ENCODE results near the gene UNG. TPM values are rescaled to one million over a fixed set of nuclear protein-coding genes. Genes with fewer than 3 reads are reported as not detected.

Gene UNG
- total and polyA plus RNA-seq, 9 donors: 20.1 to 27.7 (median 26.0) TPM

- H3K27ac ChIP-seq (ENCODE audit: low read length): no peak overlapping the region
- DNase-seq: no peak
- H3K4me3 ChIP-seq (ENCODE audit: low read length): no peak overlapping the region
- no peaks in the 10 kb centered on the region for H3K9me3 ChIP-seq (replicated peaks; ENCODE audit: control insufficient read depth, low read depth, low read length)
- H3K36me3 ChIP-seq (ENCODE audit: control insufficient read depth, insufficient read depth, low read length): peaks cover 68% of the 10 kb centered on the region
- 91% methylated on average over 11 of the region's 11 CpGs for WGBS (ENCODE audit: insufficient coverage)
- H3K27me3 ChIP-seq (ENCODE audit: control insufficient read depth, insufficient read depth, low read length): no peaks in the 10 kb centered on the region
- H3K4me1 ChIP-seq (ENCODE audit: control insufficient read depth, insufficient read depth, low read length): no peaks in the 10 kb centered on the region
Measured at GRCh38 chr12:109085590-109085989, 11.8 kb upstream of the UNG start.

GRCh38 chr12:109087250-109087649 is 10.1 kb upstream of the UNG start:
- DNase-seq: no peak
- peaks cover 6% of the 10 kb centered on the region for H3K4me1 ChIP-seq (ENCODE audit: control insufficient read depth, insufficient read depth, low read length)
- H3K27ac ChIP-seq (ENCODE audit: low read length): no peak overlapping the region
- 73% methylated on average over 5 of the region's 5 CpGs for WGBS (ENCODE audit: insufficient coverage)
- H3K9me3 ChIP-seq (replicated peaks; ENCODE audit: control insufficient read depth, low read depth, low read length): no peaks in the 10 kb centered on the region
- peaks cover 73% of the 10 kb centered on the region for H3K36me3 ChIP-seq (ENCODE audit: control insufficient read depth, insufficient read depth, low read length)
- no peak overlapping the region for H3K4me3 ChIP-seq (ENCODE audit: low read length)
- H3K27me3 ChIP-seq (ENCODE audit: control insufficient read depth, insufficient read depth, low read length): no peaks in the 10 kb centered on the region

GRCh38 chr12:109088818-109089217 is 8.6 kb upstream of the UNG start:
- Histone ChIP-seq H3K27ac (ENCODE audit: low read length) (no peak overlapping the region), H3K36me3 (ENCODE audit: control insufficient read depth, insufficient read depth, low read length) (peaks cover 59% of the 10 kb centered on the region), H3K4me3 (ENCODE audit: low read length) (no peak overlapping the region), H3K9me3 (replicated peaks; ENCODE audit: control insufficient read depth, low read depth, low read length) (no peaks in the 10 kb centered on the region), H3K27me3 (ENCODE audit: control insufficient read depth, insufficient read depth, low read length) (no peaks in the 10 kb centered on the region), H3K4me1 (ENCODE audit: control insufficient read depth, insufficient read depth, low read length) (peaks cover 18% of the 10 kb centered on the region)
- no peak for DNase-seq
- WGBS (ENCODE audit: insufficient coverage): 77% methylated on average over 6 of the region's 6 CpGs

DNA sequence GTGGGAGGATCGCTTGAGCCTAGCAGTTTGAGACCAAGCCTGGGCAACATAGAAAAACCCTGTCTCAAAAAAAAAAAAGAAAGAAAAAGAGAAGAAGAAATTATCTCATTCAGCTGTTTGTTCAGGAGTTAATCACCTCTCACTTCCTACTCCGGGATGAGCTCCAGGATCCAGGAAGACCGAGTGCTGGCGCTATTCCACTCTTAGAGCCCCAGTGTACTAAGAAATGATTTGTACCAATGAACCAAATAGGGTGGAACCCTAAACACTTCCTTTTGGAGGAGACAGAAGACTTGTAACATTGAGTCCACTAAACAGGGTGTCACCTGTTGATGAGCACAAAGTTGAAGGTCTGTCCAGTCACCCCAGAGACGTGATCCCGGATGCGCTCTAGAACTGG is 7.7 kb upstream of the UNG start:
- no peaks in the 10 kb centered on the region for H3K9me3 ChIP-seq (replicated peaks; ENCODE audit: control insufficient read depth, low read depth, low read length)
- H3K27ac ChIP-seq (ENCODE audit: low read length): no peak overlapping the region
- peaks cover 51% of the 10 kb centered on the region for H3K36me3 ChIP-seq (ENCODE audit: control insufficient read depth, insufficient read depth, low read length)
- peaks cover 18% of the 10 kb centered on the region for H3K4me1 ChIP-seq (ENCODE audit: control insufficient read depth, insufficient read depth, low read length)
- no peak overlapping the region for H3K4me3 ChIP-seq (ENCODE audit: low read length)
- 99% methylated on average over 4 of the region's 7 CpGs for WGBS (ENCODE audit: insufficient coverage)
- no peak for DNase-seq
- no peaks in the 10 kb centered on the region for H3K27me3 ChIP-seq (ENCODE audit: control insufficient read depth, insufficient read depth, low read length)

DNA sequence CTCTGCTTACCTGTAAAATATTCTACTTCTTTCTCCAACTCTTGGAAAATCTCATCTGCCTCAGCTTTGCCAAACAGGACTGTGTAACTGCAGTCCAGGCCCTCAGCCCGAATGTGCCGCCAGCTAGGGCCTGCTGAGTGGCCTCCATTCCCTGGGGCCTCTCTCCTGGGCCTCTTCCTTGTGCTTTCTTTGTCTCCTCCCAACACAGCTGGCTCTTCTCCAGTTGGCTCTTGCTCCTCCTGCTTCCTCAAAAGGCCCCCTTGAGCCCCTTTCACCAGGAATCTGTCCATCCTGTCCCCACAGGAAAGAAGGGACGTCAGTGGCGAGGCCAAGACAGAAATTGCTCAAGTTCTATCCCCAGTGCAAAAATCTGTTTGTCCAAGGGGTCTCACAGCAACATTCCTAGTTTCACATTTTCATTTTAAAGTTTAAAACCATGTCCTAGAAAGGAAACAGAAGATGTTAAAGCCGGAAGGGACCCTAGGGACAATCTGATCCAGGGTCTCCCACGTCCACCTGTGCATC is 4.8 kb upstream of the UNG start:
- peaks cover 23% of the 10 kb centered on the region for H3K4me1 ChIP-seq (ENCODE audit: control insufficient read depth, insufficient read depth, low read length)
- H3K4me3 ChIP-seq (ENCODE audit: low read length): peak overlapping the region; percentile 58
- peak overlapping the region; percentile 83 for H3K27ac ChIP-seq (ENCODE audit: low read length)
- no peaks in the 10 kb centered on the region for H3K9me3 ChIP-seq (replicated peaks; ENCODE audit: control insufficient read depth, low read depth, low read length)
- WGBS (ENCODE audit: insufficient coverage): 24% methylated on average over 6 of the region's 6 CpGs
- H3K36me3 ChIP-seq (ENCODE audit: control insufficient read depth, insufficient read depth, low read length): peaks cover 36% of the 10 kb centered on the region
- peak; percentile 65 for DNase-seq
- H3K27me3 ChIP-seq (ENCODE audit: control insufficient read depth, insufficient read depth, low read length): no peaks in the 10 kb centered on the region

DNA sequence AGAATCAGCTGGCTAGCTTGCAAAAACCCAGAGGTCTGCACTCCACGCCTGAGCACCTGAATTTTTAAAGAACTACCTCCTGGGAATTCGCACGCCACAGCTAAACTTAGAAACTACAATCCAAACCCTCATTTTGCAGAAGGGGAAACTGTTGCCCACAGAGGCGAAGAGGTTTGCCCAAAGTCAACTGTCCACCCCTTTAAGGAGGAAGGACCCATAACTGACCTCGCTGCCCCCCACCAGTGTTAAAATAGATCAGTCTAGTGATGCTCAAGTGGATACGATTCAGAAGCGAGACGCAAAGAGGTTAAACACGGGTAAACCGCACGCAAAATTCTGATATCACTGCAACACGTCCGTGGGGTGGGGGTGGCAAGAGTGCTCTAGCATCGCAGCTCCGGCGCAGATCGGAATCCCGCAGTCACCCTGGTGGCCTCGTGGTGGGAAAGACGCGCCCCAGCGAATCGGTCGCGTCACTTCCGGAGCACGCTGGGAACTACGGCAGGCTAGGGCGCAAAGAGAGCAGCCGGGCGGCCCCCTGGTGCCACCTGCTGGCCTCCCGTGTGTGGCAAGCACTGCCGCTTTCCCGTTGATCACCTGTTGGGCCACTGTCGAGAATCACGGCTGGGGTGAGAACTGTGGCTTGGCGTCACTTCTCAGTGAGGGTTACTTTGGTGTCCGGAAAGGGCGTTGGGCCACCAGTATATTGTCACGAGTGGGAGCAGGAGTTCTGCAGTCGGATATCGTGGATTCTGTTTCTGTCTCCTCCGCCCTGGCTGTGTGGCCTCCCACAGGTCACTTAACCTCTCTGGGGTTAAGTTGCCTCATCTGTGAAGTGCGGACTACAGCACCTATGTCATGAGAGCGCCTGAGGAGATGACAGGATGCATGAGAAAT is 4.1 kb upstream of the UNG start, which contains the start of gene ALKBH2:
Gene ALKBH2 (minus strand): TSS at position 451 of the 897 bp plus-strand sequence. CDS start 686 bp downstream, outside the sequence.
- Histone ChIP-seq H3K36me3 (ENCODE audit: control insufficient read depth, insufficient read depth, low read length) (peaks cover 33% of the 10 kb centered on the region), H3K4me1 (ENCODE audit: control insufficient read depth, insufficient read depth, low read length) (peaks cover 24% of the 10 kb centered on the region), H3K27me3 (ENCODE audit: control insufficient read depth, insufficient read depth, low read length) (no peaks in the 10 kb centered on the region), H3K4me3 (ENCODE audit: low read length) (peak within 1 kb of the TSS; percentile 58), H3K27ac (ENCODE audit: low read length) (peak within 1 kb of the TSS; percentile 83), H3K9me3 (replicated peaks; ENCODE audit: control insufficient read depth, low read depth, low read length) (no peaks in the 10 kb centered on the region)
- WGBS (ENCODE audit: insufficient coverage): 4% methylated on average over 38 of the region's 45 CpGs
- peak; percentile 97 for DNase-seq

- DNase-seq: no peak
- H3K27ac ChIP-seq (ENCODE audit: low read length): no peak overlapping the region
- H3K4me1 ChIP-seq (ENCODE audit: control insufficient read depth, insufficient read depth, low read length): peaks cover 22% of the 10 kb centered on the region
- H3K36me3 ChIP-seq (ENCODE audit: control insufficient read depth, insufficient read depth, low read length): peaks cover 25% of the 10 kb centered on the region
- WGBS (ENCODE audit: insufficient coverage): 18% methylated on average over 11 of the region's 11 CpGs
- no peaks in the 10 kb centered on the region for H3K9me3 ChIP-seq (replicated peaks; ENCODE audit: control insufficient read depth, low read depth, low read length)
- H3K4me3 ChIP-seq (ENCODE audit: low read length): peak overlapping the region; percentile 56
- no peaks in the 10 kb centered on the region for H3K27me3 ChIP-seq (ENCODE audit: control insufficient read depth, insufficient read depth, low read length)
Measured at GRCh38 chr12:109097140-109097434, 310 bp upstream of the UNG start.

DNA sequence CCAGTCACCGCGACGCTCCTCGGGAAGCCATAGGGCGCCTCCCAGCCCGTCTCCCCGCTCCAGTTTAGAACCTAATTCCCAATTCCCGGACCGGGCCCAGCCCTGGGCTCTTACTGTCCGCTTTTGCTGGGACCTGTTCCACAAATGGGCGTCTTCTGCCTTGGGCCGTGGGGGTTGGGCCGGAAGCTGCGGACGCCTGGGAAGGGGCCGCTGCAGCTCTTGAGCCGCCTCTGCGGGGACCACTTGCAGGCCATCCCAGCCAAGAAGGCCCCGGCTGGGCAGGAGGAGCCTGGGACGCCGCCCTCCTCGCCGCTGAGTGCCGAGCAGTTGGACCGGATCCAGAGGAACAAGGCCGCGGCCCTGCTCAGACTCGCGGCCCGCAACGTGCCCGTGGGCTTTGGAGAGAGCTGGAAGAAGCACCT is 797 bp downstream of the UNG start:
- H3K36me3 ChIP-seq (ENCODE audit: control insufficient read depth, insufficient read depth, low read length): peaks cover 34% of the 10 kb centered on the region
- peak overlapping the region; percentile 89 for H3K27ac ChIP-seq (ENCODE audit: low read length)
- H3K27me3 ChIP-seq (ENCODE audit: control insufficient read depth, insufficient read depth, low read length): no peaks in the 10 kb centered on the region
- peak overlapping the region; percentile 90 for H3K4me3 ChIP-seq (ENCODE audit: low read length)
- WGBS (ENCODE audit: insufficient coverage): under 1% methylated on average over 32 of the region's 32 CpGs
- no peak for DNase-seq
- H3K9me3 ChIP-seq (replicated peaks; ENCODE audit: control insufficient read depth, low read depth, low read length): no peaks in the 10 kb centered on the region
- H3K4me1 ChIP-seq (ENCODE audit: control insufficient read depth, insufficient read depth, low read length): peaks cover 12% of the 10 kb centered on the region

GRCh38 chr12:109098651-109099050 is 1.3 kb downstream of the UNG start:
- DNase-seq: peak; percentile 36
- Histone ChIP-seq H3K36me3 (ENCODE audit: control insufficient read depth, insufficient read depth, low read length) (peaks cover 39% of the 10 kb centered on the region), H3K4me1 (ENCODE audit: control insufficient read depth, insufficient read depth, low read length) (peaks cover 9% of the 10 kb centered on the region), H3K27me3 (ENCODE audit: control insufficient read depth, insufficient read depth, low read length) (no peaks in the 10 kb centered on the region), H3K4me3 (ENCODE audit: low read length) (peak overlapping the region; percentile 90), H3K27ac (ENCODE audit: low read length) (peak overlapping the region; percentile 89), H3K9me3 (replicated peaks; ENCODE audit: control insufficient read depth, low read depth, low read length) (no peaks in the 10 kb centered on the region)
- WGBS (ENCODE audit: insufficient coverage): 6% methylated on average over 2 of the region's 8 CpGs

GRCh38 chr12:109099431-109100020 is 2.1 kb downstream of the UNG start:
- Histone ChIP-seq H3K27ac (ENCODE audit: low read length) (no peak overlapping the region), H3K4me1 (ENCODE audit: control insufficient read depth, insufficient read depth, low read length) (peaks cover 8% of the 10 kb centered on the region), H3K36me3 (ENCODE audit: control insufficient read depth, insufficient read depth, low read length) (peaks cover 47% of the 10 kb centered on the region), H3K4me3 (ENCODE audit: low read length) (no peak overlapping the region), H3K27me3 (ENCODE audit: control insufficient read depth, insufficient read depth, low read length) (no peaks in the 10 kb centered on the region), H3K9me3 (replicated peaks; ENCODE audit: control insufficient read depth, low read depth, low read length) (no peaks in the 10 kb centered on the region)
- no peak for DNase-seq
- 60% methylated on average over 4 of the region's 12 CpGs for WGBS (ENCODE audit: insufficient coverage)

All from muscle of leg (tissue), 11 donors.